ENCODE measurements around the gene HIVEP3. TPM values are rescaled to one million over a fixed set of nuclear protein-coding genes. Genes with fewer than 3 reads are reported as not detected.

HIVEP3 gene
- total RNA-seq, 1 donor from 2014 or later = 5.7 TPM

- intact Hi-C loops (cut with micrococcal nuclease) = no loop called here
- Histone ChIP-seq H3K4me3 (no peak overlapping the region), H3K4me1 (peaks cover 57% of the 10 kb centered on the region), H3K27me3 (ENCODE audit: low read depth) (no peaks in the 10 kb centered on the region), H3K36me3 (no peaks in the 10 kb centered on the region), H3K9me3 (replicated peaks) (no peaks in the 10 kb centered on the region), H3K27ac (replicated peaks) (no peak overlapping the region)
- TF ChIP-seq CTCF (IDR thresholded peaks at IDR 0.05; ENCODE audit: borderline replicate concordance) = no peak
- no peak for DNase-seq
Observed at GRCh38 chr1:41887365-41887764, 31.4 kb downstream of the HIVEP3 start.

DNA sequence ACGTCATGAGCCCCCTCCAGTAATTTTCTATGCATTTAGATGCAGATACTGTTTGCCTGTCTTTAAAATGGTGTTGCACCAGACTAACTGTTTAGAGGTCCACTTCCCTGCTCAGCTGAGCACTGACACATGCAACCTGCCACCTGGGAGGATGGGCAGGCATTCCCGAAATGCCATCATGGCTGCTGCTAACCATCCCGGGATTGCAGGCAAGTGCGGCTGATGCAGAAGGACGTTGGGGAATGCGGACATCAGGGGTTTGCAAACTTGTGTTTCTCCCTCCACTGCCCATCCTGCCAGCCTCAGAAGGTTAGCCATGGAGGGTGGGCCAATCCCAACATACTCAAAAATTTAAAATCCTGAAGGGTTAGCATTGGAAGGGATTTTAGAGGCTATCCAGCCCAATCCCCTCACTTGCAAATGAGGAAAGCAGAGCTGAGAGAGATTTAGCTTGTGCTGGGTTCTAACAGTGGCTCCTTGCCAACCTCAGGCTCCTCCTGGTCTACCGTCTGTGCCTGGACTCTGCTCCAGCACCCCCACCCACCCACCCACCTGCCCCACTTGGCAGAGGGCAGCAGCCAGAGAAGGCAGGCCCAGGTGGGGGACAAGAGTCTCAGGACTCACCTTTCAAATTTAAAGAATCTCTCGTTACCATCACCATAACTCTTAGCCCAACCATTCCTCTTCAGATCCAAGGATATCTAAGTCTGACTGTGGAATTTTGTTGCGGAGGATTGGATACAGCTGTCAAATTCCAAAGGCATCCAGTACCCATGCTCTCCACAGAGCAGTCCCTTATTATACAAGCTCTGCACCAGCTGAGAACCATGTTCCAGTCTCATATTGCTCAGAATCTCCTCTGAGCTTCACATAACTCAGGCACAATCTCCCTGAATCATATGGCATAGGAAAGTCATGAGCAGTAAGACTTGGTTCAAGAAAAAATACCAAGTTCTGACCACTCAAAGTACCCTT lies 34.2 kb downstream of the HIVEP3 start:
- Histone ChIP-seq H3K27ac (replicated peaks) (peak overlapping the region; percentile 87), H3K4me3 (no peak overlapping the region), H3K36me3 (no peaks in the 10 kb centered on the region), H3K27me3 (ENCODE audit: low read depth) (no peaks in the 10 kb centered on the region), H3K4me1 (peaks cover 58% of the 10 kb centered on the region), H3K9me3 (replicated peaks) (no peaks in the 10 kb centered on the region)
- intact Hi-C loops (cut with micrococcal nuclease) = no loop called here
- DNase-seq = no peak
- TF ChIP-seq CTCF (IDR thresholded peaks at IDR 0.05; ENCODE audit: borderline replicate concordance) = no peak

GRCh38 chr1:41883507-41883906 lies 35.2 kb downstream of the HIVEP3 start:
- Histone ChIP-seq H3K27me3 (ENCODE audit: low read depth) (no peaks in the 10 kb centered on the region), H3K36me3 (no peaks in the 10 kb centered on the region), H3K27ac (replicated peaks) (peak overlapping the region; percentile 87), H3K4me3 (no peak overlapping the region), H3K4me1 (peaks cover 68% of the 10 kb centered on the region), H3K9me3 (replicated peaks) (no peaks in the 10 kb centered on the region)
- no peak for TF ChIP-seq CTCF (IDR thresholded peaks at IDR 0.05; ENCODE audit: borderline replicate concordance)
- no peak for DNase-seq
- intact Hi-C loops (cut with micrococcal nuclease) = no loop called here

DNA sequence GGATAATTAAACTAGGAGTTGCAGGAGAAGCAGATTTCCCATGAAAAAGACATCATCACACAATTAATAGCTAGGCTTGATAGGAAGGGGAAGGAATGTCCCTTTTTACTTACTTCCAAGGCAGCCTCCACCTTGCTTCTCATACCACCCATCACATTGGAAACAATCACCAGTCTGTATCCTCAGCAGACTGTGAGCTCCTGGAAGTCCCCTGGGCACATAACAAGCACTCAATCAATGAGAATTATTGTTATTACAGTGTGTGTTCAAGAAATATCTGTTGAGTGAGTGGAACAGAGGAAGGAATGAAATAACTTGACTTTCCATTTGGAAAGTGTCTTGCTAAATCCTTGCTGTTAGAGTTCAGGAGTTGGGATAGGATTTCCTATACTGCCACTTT lies 36.2 kb downstream of the HIVEP3 start:
- no peaks in the 10 kb centered on the region for H3K36me3 ChIP-seq
- no peaks in the 10 kb centered on the region for H3K9me3 ChIP-seq (replicated peaks)
- H3K4me1 ChIP-seq = peaks cover 79% of the 10 kb centered on the region
- intact Hi-C loops (cut with micrococcal nuclease) = no loop called here
- peak overlapping the region; percentile 87 for H3K27ac ChIP-seq (replicated peaks)
- H3K4me3 ChIP-seq = no peak overlapping the region
- TF ChIP-seq CTCF (IDR thresholded peaks at IDR 0.05; ENCODE audit: borderline replicate concordance) = no peak
- DNase-seq = no peak
- H3K27me3 ChIP-seq (ENCODE audit: low read depth) = no peaks in the 10 kb centered on the region

- Histone ChIP-seq H3K4me3 (no peak overlapping the region), H3K4me1 (peaks cover 83% of the 10 kb centered on the region), H3K27ac (replicated peaks) (peak overlapping the region; percentile 87), H3K9me3 (replicated peaks) (no peaks in the 10 kb centered on the region), H3K36me3 (no peaks in the 10 kb centered on the region), H3K27me3 (ENCODE audit: low read depth) (no peaks in the 10 kb centered on the region)
- DNase-seq = no peak
- no peak for TF ChIP-seq CTCF (IDR thresholded peaks at IDR 0.05; ENCODE audit: borderline replicate concordance)
- intact Hi-C loops (cut with micrococcal nuclease) = no loop called here
Observed at GRCh38 chr1:41882068-41882477, 36.6 kb downstream of the HIVEP3 start.

Measured in left ventricle myocardium inferior (tissue), 1 donor.